Muscle of leg (tissue), 11 donors: ENCODE data around the gene MGRN1. TPM values are rescaled to one million over a fixed set of nuclear protein-coding genes. Genes with fewer than 3 reads are reported as not detected.

Source experiments
- DNase-seq: peaks from one replicate; pipeline ENCODE4 v3.0.0; 2013
- H3K27ac ChIP-seq: one replicate; pipeline ENCODE4 v1.5.1; 2013; ENCODE audit warnings: mild to moderate bottlenecking, low read length, control low read depth
- H3K27me3 ChIP-seq: one replicate; pipeline ENCODE4 v1.6.1; 2013; ENCODE audit warnings: low read length; ENCODE audit not compliant: control insufficient read depth, insufficient read depth
- H3K36me3 ChIP-seq: one replicate; pipeline ENCODE4 v1.6.1; 2013; ENCODE audit warnings: low read length; ENCODE audit not compliant: control insufficient read depth, insufficient read depth
- H3K4me1 ChIP-seq: one replicate; pipeline ENCODE4 v1.6.1; 2013; ENCODE audit warnings: low read length; ENCODE audit not compliant: control insufficient read depth, insufficient read depth
- H3K4me3 ChIP-seq: one replicate; pipeline ENCODE4 v1.5.1; 2013; ENCODE audit warnings: low read length, control low read depth
- H3K9me3 ChIP-seq: replicated peaks from 2 replicates; pipeline ENCODE4 v1.6.1; 2013; ENCODE audit warnings: low read depth, low read length; ENCODE audit not compliant: control insufficient read depth
- WGBS: methylation state at CpG from one replicate; pipeline ENCODE4 v1.1.5; 2013; ENCODE audit warnings: missing lambda C conversion rate; ENCODE audit not compliant: insufficient coverage; 5-methylcytosine and 5-hydroxymethylcytosine counted together
- polyA plus RNA-seq, 8 donors: library from polyadenylated mRNA; unstranded; fragments of 120-200 nt; gene quantifications; one replicate each; pipeline versions ENCODE4 v1.2.1 to v1.2.3, GENCODE V29; 2013; ENCODE audit warnings: inconsistent platforms in 1 of 8, low replicate concordance in 1 of 8; ENCODE audit not compliant: insufficient read length in 8 of 8, insufficient read depth in 1 of 8
- total RNA-seq: library from RNA; stranded (reverse); fragments of 120-200 nt; gene quantifications from one replicate; pipeline ENCODE4 v1.2.4, GENCODE V29; 2013

The MGRN1 gene
- total and polyA plus RNA-seq, 9 donors: 15.9 to 50.7 (median 37.2) TPM

GRCh38 chr16:4693956-4694641, 69.5 kb downstream of the MGRN1 start:
- DNase-seq: peak; percentile 76
- H3K36me3 ChIP-seq: peaks cover 58% of the 10 kb centered on the region
- peak overlapping the region; percentile 59 for H3K27ac ChIP-seq

GRCh38 chr16:4694642-4695451, 70.2 kb downstream of the MGRN1 start:
- Histone ChIP-seq H3K9me3 (no peaks in the 10 kb centered on the region), H3K4me3 (peak overlapping the region; percentile 83), H3K4me1 (peaks cover 42% of the 10 kb centered on the region), H3K27ac (no peak overlapping the region), H3K36me3 (peaks cover 58% of the 10 kb centered on the region), H3K27me3 (no peaks in the 10 kb centered on the region)
- DNase-seq: peak; percentile 35
- 35% methylated on average over 20 of the region's 26 CpGs for WGBS

More at GRCh38 chr16:4693956-4694641, 69.5 kb downstream of the MGRN1 start:
- WGBS: under 1% methylated on average over 48 of the region's 54 CpGs
- peaks cover 42% of the 10 kb centered on the region for H3K4me1 ChIP-seq
- no peaks in the 10 kb centered on the region for H3K27me3 ChIP-seq
- peak overlapping the region; percentile 83 for H3K4me3 ChIP-seq
- no peaks in the 10 kb centered on the region for H3K9me3 ChIP-seq

GRCh38 chr16:4695473-4696171, 71.0 kb downstream of the MGRN1 start:
- H3K36me3 ChIP-seq: peaks cover 58% of the 10 kb centered on the region
- no peaks in the 10 kb centered on the region for H3K9me3 ChIP-seq
- no peak overlapping the region for H3K27ac ChIP-seq
- H3K27me3 ChIP-seq: no peaks in the 10 kb centered on the region
- no peak overlapping the region for H3K4me3 ChIP-seq
- WGBS: 43% methylated on average over 7 of the region's 12 CpGs
- peaks cover 42% of the 10 kb centered on the region for H3K4me1 ChIP-seq
- DNase-seq: peak; percentile 17

GRCh38 chr16:4696172-4696904, 71.7 kb downstream of the MGRN1 start:
- Histone ChIP-seq H3K9me3 (no peaks in the 10 kb centered on the region), H3K4me3 (no peak overlapping the region), H3K27ac (no peak overlapping the region), H3K27me3 (no peaks in the 10 kb centered on the region), H3K36me3 (peaks cover 63% of the 10 kb centered on the region), H3K4me1 (peaks cover 36% of the 10 kb centered on the region)
- WGBS: 48% methylated on average over 18 of the region's 19 CpGs
- DNase-seq: peak; percentile 24

GRCh38 chr16:4696905-4697847, 72.5 kb downstream of the MGRN1 start:
- WGBS: 77% methylated on average over 28 of the region's 33 CpGs
- H3K4me1 ChIP-seq: peaks cover 29% of the 10 kb centered on the region
- no peak overlapping the region for H3K4me3 ChIP-seq
- H3K27ac ChIP-seq: no peak overlapping the region
- H3K36me3 ChIP-seq: peaks cover 70% of the 10 kb centered on the region
- peak; percentile 11 for DNase-seq
- H3K27me3 ChIP-seq: no peaks in the 10 kb centered on the region
- no peaks in the 10 kb centered on the region for H3K9me3 ChIP-seq

GRCh38 chr16:4697848-4698291, 73.2 kb downstream of the MGRN1 start:
- no peaks in the 10 kb centered on the region for H3K27me3 ChIP-seq
- WGBS: 54% methylated on average over 4 of the region's 9 CpGs
- peaks cover 76% of the 10 kb centered on the region for H3K36me3 ChIP-seq
- H3K4me1 ChIP-seq: peaks cover 22% of the 10 kb centered on the region
- H3K9me3 ChIP-seq: no peaks in the 10 kb centered on the region
- no peak overlapping the region for H3K27ac ChIP-seq
- H3K4me3 ChIP-seq: no peak overlapping the region
- peak; percentile 4 for DNase-seq

- no peak overlapping the region for H3K4me3 ChIP-seq
- H3K27me3 ChIP-seq: no peaks in the 10 kb centered on the region
- 90% methylated on average over 32 of the region's 36 CpGs for WGBS
- H3K4me1 ChIP-seq: peaks cover 19% of the 10 kb centered on the region
- peaks cover 80% of the 10 kb centered on the region for H3K36me3 ChIP-seq
- no peak overlapping the region for H3K27ac ChIP-seq
- peak; percentile 6 for DNase-seq
- no peaks in the 10 kb centered on the region for H3K9me3 ChIP-seq
Measured at GRCh38 chr16:4698321-4699045, 73.9 kb downstream of the MGRN1 start.

- Histone ChIP-seq H3K4me3 (no peak overlapping the region), H3K9me3 (no peaks in the 10 kb centered on the region), H3K27me3 (no peaks in the 10 kb centered on the region), H3K27ac (no peak overlapping the region), H3K4me1 (peaks cover 19% of the 10 kb centered on the region), H3K36me3 (peaks cover 86% of the 10 kb centered on the region)
- WGBS: 85% methylated on average over 13 of the region's 19 CpGs
- no peak for DNase-seq
Measured at GRCh38 chr16:4699046-4699556, 74.5 kb downstream of the MGRN1 start.
